NCI-H748 (cell line): ENCODE measurements around the gene ZNF189.

Experiments used
- DNase-seq: peaks from one replicate; lab custom pipeline; 2025; ENCODE audit not compliant: unreplicated experiment; lab: John Stamatoyannopoulos, UW

ZNF189 gene

DNA sequence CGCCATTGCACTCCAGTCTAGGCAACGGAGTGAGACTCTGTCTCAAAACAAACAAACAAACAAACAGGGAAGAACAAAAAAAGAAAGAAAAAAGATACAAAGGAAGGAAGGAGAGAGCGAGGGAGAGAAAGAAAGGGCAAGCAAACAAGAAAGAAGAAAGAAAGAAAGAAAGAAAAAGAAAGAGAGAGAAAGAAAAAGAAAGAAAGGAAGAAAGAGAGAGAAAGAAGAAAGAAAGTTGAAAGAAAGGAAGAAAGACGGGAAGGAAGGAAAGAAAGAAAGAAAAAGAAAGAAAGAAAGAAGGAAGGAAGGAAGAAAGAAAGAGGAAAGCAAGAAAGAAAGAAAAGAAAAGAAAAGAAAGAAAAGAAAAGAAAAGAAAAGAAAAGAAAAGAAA lies 50.0 kb downstream of the ZNF189 start:
- DNase-seq: no peak

DNA sequence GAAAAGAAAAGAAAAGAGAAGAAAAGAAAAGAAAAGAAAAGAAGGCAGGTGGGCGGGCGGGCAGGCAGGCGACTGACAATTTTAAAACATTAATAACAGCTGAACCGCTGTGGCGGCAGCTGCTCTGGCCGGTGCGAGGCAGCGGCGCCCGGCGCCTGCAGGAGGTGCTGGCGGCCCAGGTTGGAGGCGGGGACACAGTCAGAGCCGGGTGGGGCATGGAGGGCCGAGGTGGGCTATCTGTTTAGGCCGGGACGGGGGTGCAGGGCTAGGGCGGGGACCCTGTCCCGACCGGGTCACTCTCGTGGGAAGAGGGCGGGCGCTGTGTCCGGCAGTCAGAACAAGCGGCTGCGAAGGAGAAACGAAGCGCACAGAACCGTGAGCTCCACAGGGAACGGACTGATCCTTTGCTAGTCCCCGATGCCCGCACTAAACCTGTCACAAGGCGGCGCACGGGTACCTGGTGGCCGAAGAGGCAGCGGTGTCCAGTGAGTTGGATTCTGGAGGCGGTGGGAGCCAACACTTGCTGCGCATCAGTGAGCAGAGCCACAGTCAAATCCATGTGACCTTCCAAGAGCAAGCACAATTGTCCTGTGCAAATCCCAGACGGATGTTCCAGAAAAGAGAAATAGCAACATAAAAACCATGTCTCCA lies 50.5 kb downstream of the ZNF189 start:
- DNase-seq: peak; percentile 93

DNA sequence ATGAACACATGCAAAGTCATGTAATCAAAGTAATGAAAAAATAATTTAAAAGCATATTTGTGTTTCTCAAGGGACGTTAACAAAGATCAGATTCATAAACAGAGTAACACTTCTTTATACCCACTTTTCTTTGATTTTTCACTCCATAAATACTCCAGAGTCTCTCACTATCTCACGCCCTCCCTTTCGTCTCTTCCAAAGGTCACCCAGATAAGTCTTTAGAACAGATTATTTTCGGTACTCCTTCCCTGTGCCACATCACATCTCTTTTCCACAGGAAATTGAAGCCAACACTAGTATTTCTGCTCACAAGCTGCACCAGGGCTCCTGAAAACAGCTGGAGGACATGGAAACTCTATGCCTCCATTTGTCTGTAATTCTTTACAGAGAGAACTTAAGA lies 52.3 kb downstream of the ZNF189 start:
- DNase-seq: no peak

DNA sequence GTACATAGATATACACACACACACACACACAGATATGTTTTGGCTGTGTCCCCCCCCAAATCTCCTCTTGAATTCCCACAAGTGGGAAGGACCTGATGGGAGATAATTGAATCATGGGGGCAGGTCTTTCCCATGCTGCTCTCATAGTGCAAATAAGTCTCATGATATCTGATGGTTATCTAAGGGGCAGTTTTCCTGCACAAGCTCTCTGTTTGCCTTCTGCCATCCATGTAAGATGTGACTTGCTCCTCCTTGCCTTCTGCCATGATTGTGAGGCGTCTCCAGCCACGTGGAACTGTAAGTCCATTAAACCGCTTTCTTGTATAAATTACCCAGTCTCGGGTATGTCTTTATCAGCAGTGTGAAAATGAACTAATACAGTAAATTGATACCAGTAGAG lies 52.8 kb downstream of the ZNF189 start:
- DNase-seq: no peak

DNA sequence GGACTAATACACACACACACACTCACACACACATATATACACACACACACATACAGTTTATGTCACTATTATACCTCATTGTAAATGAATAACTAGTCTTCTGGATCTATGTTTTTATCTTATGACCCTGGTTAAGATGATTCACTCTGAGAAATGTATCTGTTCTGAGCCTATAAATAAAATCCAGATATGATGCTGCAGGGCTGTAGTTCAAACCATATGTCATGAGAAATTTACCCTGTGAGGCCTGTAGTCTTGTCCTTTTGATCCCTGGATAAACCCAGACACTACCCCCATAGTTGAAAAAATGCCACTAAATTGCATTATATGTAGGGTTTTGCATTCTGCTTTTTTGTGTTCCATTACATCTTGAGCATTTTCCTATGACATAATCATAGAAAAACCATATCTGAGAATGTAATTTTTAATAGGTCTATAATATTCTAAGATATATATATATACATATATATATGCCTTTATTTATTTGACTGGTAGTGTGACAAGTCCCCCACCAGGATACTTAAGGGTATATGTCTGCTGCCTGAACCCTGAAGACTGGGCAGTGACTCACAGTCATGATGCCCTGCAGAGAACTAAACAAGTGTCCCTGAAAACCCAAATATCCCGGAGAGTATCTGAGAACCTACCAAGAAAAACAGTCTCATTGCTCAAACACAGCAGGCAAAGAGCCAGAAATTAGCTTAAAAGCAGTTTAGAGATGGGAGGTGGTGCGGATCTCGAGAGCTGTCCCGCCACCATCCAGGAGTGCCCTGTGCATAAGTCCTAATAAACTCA lies 55.3 kb downstream of the ZNF189 start:
- DNase-seq: no peak

DNA sequence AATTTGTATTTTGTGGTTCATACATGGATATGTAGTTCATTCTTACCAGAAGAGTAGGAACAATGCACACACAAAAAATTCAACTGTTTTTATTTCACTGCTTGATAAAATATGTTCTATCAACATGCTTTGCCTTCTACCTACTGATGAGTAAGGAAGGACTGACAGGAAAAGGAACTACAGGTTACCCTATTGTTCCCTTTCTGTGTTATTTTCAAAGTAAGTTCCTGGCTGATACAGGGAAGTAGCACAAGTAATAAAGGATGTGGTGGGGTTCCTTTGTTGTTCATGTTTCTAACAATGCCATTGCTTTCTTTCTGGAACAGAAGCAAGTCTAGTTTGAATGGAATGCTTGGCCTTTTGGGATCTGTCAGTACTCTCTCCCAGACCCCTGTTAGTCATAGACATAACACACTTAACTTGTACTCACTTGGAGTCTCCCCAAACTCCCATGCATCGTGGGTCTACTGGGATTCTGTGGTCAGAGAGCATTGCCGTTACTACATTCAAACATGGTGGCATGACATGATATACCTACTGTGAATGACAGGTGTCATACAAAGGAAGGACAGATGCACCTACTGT lies 57.1 kb downstream of the ZNF189 start:
- no peak for DNase-seq

DNA sequence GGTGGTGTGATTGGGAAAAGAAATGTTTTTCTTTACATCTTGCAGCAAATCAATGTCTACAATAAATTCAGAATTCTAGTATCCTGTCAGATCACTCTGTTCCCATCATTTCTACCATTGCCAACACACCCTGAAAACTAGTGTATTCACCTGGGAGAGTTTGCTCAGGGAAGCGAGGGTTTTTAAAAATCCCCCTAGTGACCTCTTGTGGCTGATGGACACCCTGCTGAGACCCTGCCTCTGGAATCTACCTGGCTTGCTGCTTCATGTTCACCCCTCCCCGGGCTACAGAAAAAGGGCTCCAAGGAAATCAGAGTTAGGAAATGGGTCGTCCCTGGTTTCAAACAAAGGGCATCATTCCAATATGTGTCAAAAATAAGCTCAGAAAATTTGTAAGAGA lies 58.4 kb downstream of the ZNF189 start:
- peak; percentile 17 for DNase-seq

DNA sequence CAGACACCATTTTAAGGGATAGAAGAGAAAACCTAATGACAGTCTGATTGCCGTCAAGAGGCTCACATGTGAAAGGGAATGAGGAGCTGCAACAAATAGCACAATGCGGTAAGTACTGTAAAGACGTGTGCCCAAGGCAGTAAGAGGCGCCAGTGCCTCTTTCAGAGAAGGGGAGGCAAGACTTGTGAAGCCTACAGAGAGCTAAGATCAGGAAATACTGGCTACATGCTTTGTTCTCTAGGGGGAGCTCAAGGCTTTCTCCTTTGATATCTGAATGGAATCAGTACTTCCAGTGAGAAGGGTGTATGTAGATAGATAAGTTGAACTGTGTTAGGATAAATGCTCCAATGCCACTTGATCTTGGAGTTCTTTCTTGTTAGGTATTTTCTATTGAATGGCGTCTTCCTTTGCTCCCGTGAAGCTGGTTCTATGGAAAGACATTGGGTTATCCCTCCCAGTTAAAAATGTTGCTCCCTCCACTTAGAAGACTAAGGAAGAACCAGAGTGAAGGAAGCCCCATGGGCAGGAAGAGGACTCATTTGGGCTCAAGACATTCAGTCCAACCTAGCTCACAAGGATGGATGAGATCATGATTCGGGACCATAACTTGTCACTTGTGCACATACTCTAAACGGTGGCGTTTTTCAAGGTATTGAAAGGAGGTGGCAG lies 60.4 kb downstream of the ZNF189 start:
- DNase-seq: peak; percentile 81
